RWPE2 (cell line): Measurements from ENCODE around the gene LRRC8D.

Experiments used
- ATAC-seq: fragments of 200-7000 bp; cut with Tn5 transposase; 3 replicates; pipeline ENCODE4 v1.9.1; 2021; ENCODE audit warnings: low read depth
- DNase-seq: peaks from one replicate; pipeline ENCODE4 v3.0.0-alpha.2; 2020; ENCODE audit warnings: low spot score
- H3K27ac ChIP-seq: fragments of 450-650 bp; 2 replicates; pipeline ENCODE4 v1.5.1; 2017; ENCODE audit warnings: mild to moderate bottlenecking; ENCODE audit not compliant: poor library complexity, severe bottlenecking
- H3K27me3 ChIP-seq: fragments of 250-450 bp; sonication (Bioruptor Pico); 2 replicates; pipeline ENCODE4 v1.5.1; 2021; ENCODE audit warnings: mild to moderate bottlenecking, moderate library complexity; ENCODE audit not compliant: insufficient read depth, poor library complexity, severe bottlenecking
- H3K36me3 ChIP-seq: fragments of 250-450 bp; sonication (Bioruptor Pico); 2 replicates; pipeline ENCODE4 v1.5.1; 2020; ENCODE audit warnings: low read depth, mild to moderate bottlenecking, moderate library complexity
- H3K4me1 ChIP-seq: fragments of 250-450 bp; sonication (Bioruptor Pico); 2 replicates; pipeline ENCODE4 v1.5.1; 2021; ENCODE audit warnings: mild to moderate bottlenecking, moderate library complexity; ENCODE audit not compliant: insufficient read depth, poor library complexity, severe bottlenecking
- H3K4me3 ChIP-seq: fragments of 250-450 bp; sonication (Bioruptor Pico); 2 replicates; pipeline ENCODE4 v1.5.1; 2021; ENCODE audit warnings: mild to moderate bottlenecking, moderate library complexity; ENCODE audit not compliant: severe bottlenecking
- H3K9me3 ChIP-seq: fragments of 250-450 bp; sonication (Bioruptor Pico); 2 replicates; pipeline ENCODE4 v1.5.1; 2021; ENCODE audit warnings: mild to moderate bottlenecking, moderate library complexity; ENCODE audit not compliant: severe bottlenecking
- CTCF ChIP-seq: fragments of 450-650 bp; IDR thresholded peaks from one replicate; pipeline ENCODE4 v1.5.1; 2017; ENCODE audit warnings: mild to moderate bottlenecking, moderate library complexity; ENCODE audit not compliant: poor library complexity, severe bottlenecking

Gene LRRC8D

DNA sequence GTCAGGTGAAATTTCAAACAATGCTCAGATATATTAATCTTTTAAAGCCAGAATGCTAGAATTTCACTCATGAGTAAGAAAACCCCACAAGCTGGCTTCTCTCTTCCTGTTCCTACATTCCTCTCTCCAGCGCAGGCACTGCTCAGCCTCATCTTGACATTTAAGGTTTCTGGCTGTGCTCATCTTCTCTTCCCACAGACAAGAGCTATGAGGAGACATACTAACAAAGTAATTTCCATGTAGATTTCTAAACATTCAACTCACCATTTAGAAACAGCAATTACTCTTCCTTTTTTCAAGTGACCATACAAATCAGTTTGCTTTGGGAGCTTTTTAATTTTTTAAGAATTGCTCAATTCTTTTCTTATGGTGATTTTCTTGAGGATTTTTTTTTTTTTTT is 7.8 kb upstream of the LRRC8D start:
- H3K9me3 ChIP-seq, result no peaks in the 10 kb centered on the region
- ATAC-seq (no peak), DNase-seq (no peak)
- no peak overlapping the region for H3K27ac ChIP-seq
- no peaks in the 10 kb centered on the region for H3K36me3 ChIP-seq
- peaks cover 15% of the 10 kb centered on the region for H3K4me1 ChIP-seq
- no peak overlapping the region for H3K4me3 ChIP-seq
- no peak for TF ChIP-seq CTCF
- no peaks in the 10 kb centered on the region for H3K27me3 ChIP-seq

GRCh38 chr1:89815040-89815439 is 5.8 kb upstream of the LRRC8D start:
- TF ChIP-seq CTCF, result no peak
- no peak for ATAC-seq
- H3K4me1 ChIP-seq, result peaks cover 6% of the 10 kb centered on the region
- no peaks in the 10 kb centered on the region for H3K27me3 ChIP-seq
- H3K9me3 ChIP-seq, result no peaks in the 10 kb centered on the region
- H3K27ac ChIP-seq, result no peak overlapping the region
- no peak for DNase-seq
- no peak overlapping the region for H3K4me3 ChIP-seq
- H3K36me3 ChIP-seq, result no peaks in the 10 kb centered on the region

DNA sequence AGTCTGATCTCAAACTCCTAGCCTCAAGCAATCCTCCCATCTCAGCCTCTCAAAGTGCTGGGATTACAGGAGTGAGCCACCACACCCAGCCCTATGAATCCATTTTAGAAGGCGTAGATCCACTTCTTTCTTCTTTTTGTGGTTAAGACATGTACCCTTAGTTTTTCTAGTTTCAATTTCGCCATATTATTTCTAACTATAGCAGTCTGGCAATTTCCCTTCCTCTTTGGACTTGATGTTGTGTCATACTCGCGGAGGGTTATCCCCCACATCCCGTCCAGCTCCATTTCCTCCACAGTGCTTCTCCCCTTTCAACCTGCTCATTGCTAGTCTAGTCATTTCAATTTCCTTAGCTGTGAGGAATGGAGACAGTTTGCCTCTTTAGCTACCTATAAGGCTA is 5.2 kb upstream of the LRRC8D start:
- TF ChIP-seq CTCF, result no peak
- no peak overlapping the region for H3K27ac ChIP-seq
- H3K4me1 ChIP-seq, result peaks cover 11% of the 10 kb centered on the region
- no peak for DNase-seq
- H3K4me3 ChIP-seq, result no peak overlapping the region
- no peaks in the 10 kb centered on the region for H3K27me3 ChIP-seq
- no peak for ATAC-seq
- no peaks in the 10 kb centered on the region for H3K9me3 ChIP-seq
- no peaks in the 10 kb centered on the region for H3K36me3 ChIP-seq

GRCh38 chr1:89816366-89816765 is 4.5 kb upstream of the LRRC8D start:
- no peak for ATAC-seq
- Histone ChIP-seq H3K27me3 (no peaks in the 10 kb centered on the region), H3K4me1 (peaks cover 8% of the 10 kb centered on the region)

More at GRCh38 chr1:89816366-89816765, 4.5 kb upstream of the LRRC8D start:
- no peak overlapping the region for H3K4me3 ChIP-seq
- no peak for DNase-seq
- no peaks in the 10 kb centered on the region for H3K9me3 ChIP-seq
- H3K36me3 ChIP-seq, result no peaks in the 10 kb centered on the region
- H3K27ac ChIP-seq, result no peak overlapping the region
- TF ChIP-seq CTCF, result no peak
